ENCODE data around the gene DENND11. TPM values are rescaled to one million over a fixed set of nuclear protein-coding genes. Genes with fewer than 3 reads are reported as not detected.
A peak's percentile ranks its signal among the peaks of the same experiment; 100 is the strongest.

The DENND11 gene
- total and polyA plus RNA-seq, 10 donors, result 7.6 to 68.4 (median 48.8) TPM

DNA sequence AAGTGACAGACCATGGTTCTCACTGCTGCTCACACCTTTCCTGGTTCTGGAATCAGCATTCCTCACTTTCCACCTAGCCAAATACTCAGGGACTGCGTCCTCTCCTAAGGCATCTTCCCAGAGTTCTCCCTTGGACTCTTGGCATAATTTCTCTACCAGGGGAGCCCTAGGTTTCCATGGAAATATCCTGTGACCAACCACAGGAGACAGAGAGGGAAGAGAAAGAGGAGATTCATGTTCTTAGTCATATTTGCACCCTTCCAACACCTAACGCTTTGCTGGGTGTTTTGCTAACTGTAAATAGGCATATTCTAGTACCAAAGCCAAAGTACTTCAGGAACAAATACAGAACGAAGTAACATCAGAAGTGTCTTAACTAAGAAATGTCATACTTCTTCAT, 28.6 kb downstream of the DENND11 start:
- no peaks in the 10 kb centered on the region for H3K27me3 ChIP-seq (replicated peaks in 1 of 7)
- peaks cover 0 to 27% (median 3%) of the 10 kb centered on the region in 6 donors for H3K4me1 ChIP-seq
- TF ChIP-seq POLR2A (IDR thresholded peaks at IDR 0.05) (no peak), POLR2AphosphoS5 (IDR thresholded peaks at IDR 0.05) (no peak)
- TF ChIP-seq, protein P1, sequence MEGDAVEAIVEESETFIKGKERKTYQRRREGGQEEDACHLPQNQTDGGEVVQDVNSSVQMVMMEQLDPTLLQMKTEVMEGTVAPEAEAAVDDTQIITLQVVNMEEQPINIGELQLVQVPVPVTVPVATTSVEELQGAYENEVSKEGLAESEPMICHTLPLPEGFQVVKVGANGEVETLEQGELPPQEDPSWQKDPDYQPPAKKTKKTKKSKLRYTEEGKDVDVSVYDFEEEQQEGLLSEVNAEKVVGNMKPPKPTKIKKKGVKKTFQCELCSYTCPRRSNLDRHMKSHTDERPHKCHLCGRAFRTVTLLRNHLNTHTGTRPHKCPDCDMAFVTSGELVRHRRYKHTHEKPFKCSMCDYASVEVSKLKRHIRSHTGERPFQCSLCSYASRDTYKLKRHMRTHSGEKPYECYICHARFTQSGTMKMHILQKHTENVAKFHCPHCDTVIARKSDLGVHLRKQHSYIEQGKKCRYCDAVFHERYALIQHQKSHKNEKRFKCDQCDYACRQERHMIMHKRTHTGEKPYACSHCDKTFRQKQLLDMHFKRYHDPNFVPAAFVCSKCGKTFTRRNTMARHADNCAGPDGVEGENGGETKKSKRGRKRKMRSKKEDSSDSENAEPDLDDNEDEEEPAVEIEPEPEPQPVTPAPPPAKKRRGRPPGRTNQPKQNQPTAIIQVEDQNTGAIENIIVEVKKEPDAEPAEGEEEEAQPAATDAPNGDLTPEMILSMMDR (IDR thresholded peaks at IDR 0.05 in 8 of 11, conservative IDR thresholded peaks at IDR 0.05 in 3 of 11), result no peak
- DNase-seq, result no peak
- intact Hi-C loops (cut with DNase I; ENCODE audit: low total_unique reads), result no loop called here
- no peaks in the 10 kb centered on the region for H3K9me3 ChIP-seq
- no peak overlapping the region for H3K4me3 ChIP-seq
- H3K36me3 ChIP-seq, result peaks cover 0 to 67% (median 15%) of the 10 kb centered on the region in 6 donors
- peak overlapping the region in 1 of 8 donors; percentile 45 for H3K27ac ChIP-seq
- 88 to 96% (median 93%) methylated on average over 3 of the region's 3 CpGs for whole genome bisulfite sequencing, 5 donors

DNA sequence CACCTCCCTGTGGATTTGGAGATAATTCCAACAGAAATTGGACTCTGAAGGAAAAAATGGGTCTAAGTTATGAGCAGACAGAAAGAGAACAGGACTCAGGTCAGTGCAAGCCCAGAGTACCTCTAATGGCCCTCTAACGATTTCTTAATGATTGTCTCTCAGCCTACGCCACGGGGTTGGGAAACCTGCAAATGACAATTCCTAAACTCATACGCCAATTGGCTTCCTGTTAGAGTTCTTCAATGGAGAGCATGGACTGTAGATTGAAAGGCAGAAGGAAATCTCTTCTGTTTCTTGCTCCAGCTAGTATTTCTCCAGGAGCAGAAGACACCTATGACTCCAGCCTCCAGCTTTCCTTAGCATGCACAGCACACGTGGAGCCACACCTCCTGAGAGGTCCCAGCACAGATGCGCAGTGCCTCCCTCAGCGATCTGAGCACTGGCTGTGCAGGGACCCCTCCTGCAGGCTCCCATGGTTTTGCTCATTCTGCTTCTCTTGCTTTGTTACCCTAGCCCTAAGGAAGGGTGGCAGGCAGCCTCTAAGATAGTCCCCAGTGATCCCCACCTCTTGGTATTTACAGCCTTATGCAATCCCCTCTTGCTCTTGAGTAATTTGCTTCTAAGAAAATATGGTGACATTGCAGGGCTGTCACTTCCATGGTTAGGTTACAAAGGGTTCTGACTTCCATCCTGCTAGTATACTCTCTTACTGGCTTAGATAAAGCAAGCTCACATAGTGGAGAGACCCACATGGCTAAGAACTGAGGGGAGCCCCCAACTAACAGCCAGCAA, 30.1 kb downstream of the DENND11 start:
- no peak for DNase-seq
- WGBS, 5 donors, result 71 to 91% (median 83%) methylated on average over 7 of the region's 7 CpGs
- intact Hi-C loops (cut with DNase I; ENCODE audit: low total_unique reads), result no loop called here
- Histone ChIP-seq H3K9me3 (no peaks in the 10 kb centered on the region), H3K27ac (peak overlapping the region in 3 of 8 donors; percentile 3 to 24 (median 19)), H3K36me3 (peaks cover 0 to 71% (median 12%) of the 10 kb centered on the region in 6 donors), H3K4me1 (peaks cover 0 to 25% (median 3%) of the 10 kb centered on the region in 6 donors), H3K4me3 (no peak overlapping the region), H3K27me3 (replicated peaks in 1 of 7) (no peaks in the 10 kb centered on the region)
- TF ChIP-seq, protein P1 (IDR thresholded peaks at IDR 0.05 in 8 of 11, conservative IDR thresholded peaks at IDR 0.05 in 3 of 11), result no peak
- peak in 2 of 3 donors; percentile 16 to 18 for TF ChIP-seq POLR2AphosphoS5 (IDR thresholded peaks at IDR 0.05)

DNA sequence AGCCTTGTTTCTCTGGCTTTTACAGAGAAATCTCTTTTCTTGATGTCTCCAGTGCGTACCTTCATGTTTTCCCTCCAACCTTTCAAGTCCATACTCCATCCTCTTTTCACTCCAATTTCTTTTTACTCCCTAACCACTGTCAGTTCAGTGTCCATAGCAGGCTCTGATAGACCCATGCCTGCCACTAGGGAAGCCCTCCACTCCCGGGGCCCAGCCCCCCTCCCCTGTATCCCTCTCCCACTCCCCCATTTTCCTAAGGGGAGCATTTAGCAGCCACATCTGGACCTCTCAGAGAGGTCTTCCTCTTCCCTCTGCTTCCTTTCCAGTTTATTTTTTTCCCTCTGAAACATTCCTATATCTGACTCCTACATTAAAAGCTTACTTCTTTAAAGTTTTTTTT, 33.1 kb downstream of the DENND11 start:
- TF ChIP-seq POLR2A (IDR thresholded peaks at IDR 0.05) (no peak), POLR2AphosphoS5 (IDR thresholded peaks at IDR 0.05) (no peak)
- TF ChIP-seq, protein P1 (IDR thresholded peaks at IDR 0.05 in 8 of 11, conservative IDR thresholded peaks at IDR 0.05 in 3 of 11), result no peak
- 82 to 96% (median 93%) methylated on average over 2 of the region's 2 CpGs for WGBS, 5 donors
- no peak overlapping the region for H3K27ac ChIP-seq
- H3K27me3 ChIP-seq (replicated peaks in 1 of 7), result no peaks in the 10 kb centered on the region
- no peaks in the 10 kb centered on the region for H3K9me3 ChIP-seq
- H3K36me3 ChIP-seq, result peaks cover 0 to 91% (median 37%) of the 10 kb centered on the region in 6 donors
- intact Hi-C loops (cut with DNase I; ENCODE audit: low total_unique reads), result no loop called here
- H3K4me3 ChIP-seq, result no peak overlapping the region
- no peak for DNase-seq
- peaks cover 0 to 6% (median 0%) of the 10 kb centered on the region in 6 donors for H3K4me1 ChIP-seq

GRCh38 chr7:141666071-141666470, 35.9 kb downstream of the DENND11 start:
- DNase-seq, result no peak
- TF ChIP-seq, protein P1 (IDR thresholded peaks at IDR 0.05 in 8 of 11, conservative IDR thresholded peaks at IDR 0.05 in 3 of 11), result no peak
- TF ChIP-seq POLR2AphosphoS5 (IDR thresholded peaks at IDR 0.05), result no peak
- no peaks in the 10 kb centered on the region for H3K27me3 ChIP-seq (replicated peaks in 1 of 7)
- H3K4me1 ChIP-seq, result peaks cover 0 to 15% (median 0%) of the 10 kb centered on the region in 6 donors
- peak overlapping the region in 1 of 8 donors; percentile 21 for H3K27ac ChIP-seq
- H3K4me3 ChIP-seq, result no peak overlapping the region
- WGBS, 5 donors, result 95 to 98% (median 97%) methylated on average over 4 of the region's 4 CpGs
- intact Hi-C loops (cut with DNase I; ENCODE audit: low total_unique reads), result no loop called here
- peaks cover 0 to 91% (median 54%) of the 10 kb centered on the region in 6 donors for H3K36me3 ChIP-seq
- H3K9me3 ChIP-seq, result no peaks in the 10 kb centered on the region

Data from spleen (tissue), 11 donors.